GM19324 (cell line): ENCODE data around the gene OXTR.
A peak's percentile ranks its signal among the peaks of the same experiment; 100 is the strongest.

ENCODE experiments used
- ATAC-seq: cut with Tn5 transposase; IDR thresholded peaks from one replicate; pipeline ENCODE4 v1.9.1; 2021; ENCODE audit warnings: mild to moderate bottlenecking, moderate library complexity; ENCODE audit not compliant: unreplicated experiment, low FRiP score

Gene OXTR

GRCh38 chr3:8768364-8769087 is 887 bp downstream of the OXTR start:
- ATAC-seq: no peak

GRCh38 chr3:8767667-8768363 is 1.6 kb downstream of the OXTR start:
- peak; percentile 67 for ATAC-seq

- ATAC-seq: no peak
These were observed 2.2 kb downstream of the OXTR start for GRCh38 chr3:8767256-8767666.

GRCh38 chr3:8766148-8766547 is 3.3 kb downstream of the OXTR start:
- no peak for ATAC-seq

GRCh38 chr3:8765528-8765927 is 3.9 kb downstream of the OXTR start:
- ATAC-seq: no peak

GRCh38 chr3:8764528-8764927 is 4.9 kb downstream of the OXTR start:
- ATAC-seq: no peak

- no peak for ATAC-seq
These were observed 6.6 kb downstream of the OXTR start for GRCh38 chr3:8762607-8763377.

GRCh38 chr3:8761866-8762265 is 7.5 kb downstream of the OXTR start:
- ATAC-seq: no peak

- no peak for ATAC-seq
These were observed 8.9 kb downstream of the OXTR start for GRCh38 chr3:8760506-8760905.

GRCh38 chr3:8760091-8760490 is 9.3 kb downstream of the OXTR start:
- no peak for ATAC-seq

- ATAC-seq: no peak
These were observed 10.2 kb downstream of the OXTR start for GRCh38 chr3:8759038-8759707.

- ATAC-seq: no peak
These were observed 11.6 kb downstream of the OXTR start for GRCh38 chr3:8757551-8758518.

- no peak for ATAC-seq
These were observed 12.7 kb downstream of the OXTR start for GRCh38 chr3:8756671-8757070.

- no peak for ATAC-seq
These were observed 13.7 kb downstream of the OXTR start for GRCh38 chr3:8755564-8756237.

- no peak for ATAC-seq
These were observed 14.3 kb downstream of the OXTR start for GRCh38 chr3:8755097-8755496.

- no peak for ATAC-seq
These were observed 16.6 kb downstream of the OXTR start for GRCh38 chr3:8752832-8753231.

- ATAC-seq: no peak
These were observed 20.1 kb downstream of the OXTR start for GRCh38 chr3:8749316-8749715.

- no peak for ATAC-seq
These were observed 22.6 kb downstream of the OXTR start for GRCh38 chr3:8746780-8747345.
